ENCODE results near the gene EFNB3.

EFNB3 gene

GRCh38 chr17:7688808-7689316, 16.1 kb upstream of the EFNB3 start:
- no peak for DNase-seq

GRCh38 chr17:7695586-7695985, 9.4 kb upstream of the EFNB3 start:
- Histone ChIP-seq H3K27me3 (ENCODE audit: insufficient read depth, low read depth, severe bottlenecking) (no peaks in the 10 kb centered on the region), H3K36me3 (peaks cover 12% of the 10 kb centered on the region)
- TF ChIP-seq CTCF (IDR thresholded peaks at IDR 0.05; ENCODE audit: low read depth, low read length) = no peak

More at GRCh38 chr17:7688808-7689316, 16.1 kb upstream of the EFNB3 start:
- Histone ChIP-seq H3K9me3 (ENCODE audit: severe bottlenecking) (no peaks in the 10 kb centered on the region), H3K36me3 (peaks cover 31% of the 10 kb centered on the region), H3K27ac (peak overlapping the region; percentile 62), H3K4me3 (ENCODE audit: low read depth, low read length) (peak overlapping the region; percentile 96), H3K27me3 (ENCODE audit: insufficient read depth, low read depth, severe bottlenecking) (no peaks in the 10 kb centered on the region)
- TF ChIP-seq CTCF (IDR thresholded peaks at IDR 0.05; ENCODE audit: low read depth, low read length) = no peak

GRCh38 chr17:7697828-7698588, 7.0 kb upstream of the EFNB3 start:
- no peak for TF ChIP-seq CTCF (IDR thresholded peaks at IDR 0.05; ENCODE audit: low read depth, low read length)
- DNase-seq = no peak
- no peaks in the 10 kb centered on the region for H3K9me3 ChIP-seq (ENCODE audit: severe bottlenecking)
- H3K36me3 ChIP-seq = peaks cover 28% of the 10 kb centered on the region
- H3K27me3 ChIP-seq (ENCODE audit: insufficient read depth, low read depth, severe bottlenecking) = no peaks in the 10 kb centered on the region
- no peak overlapping the region for H3K4me3 ChIP-seq (ENCODE audit: low read depth, low read length)
- H3K27ac ChIP-seq = no peak overlapping the region

More at GRCh38 chr17:7695586-7695985, 9.4 kb upstream of the EFNB3 start:
- peak; percentile 76 for DNase-seq
- Histone ChIP-seq H3K9me3 (ENCODE audit: severe bottlenecking) (no peaks in the 10 kb centered on the region), H3K27ac (no peak overlapping the region), H3K4me3 (ENCODE audit: low read depth, low read length) (no peak overlapping the region)

- TF ChIP-seq CTCF (IDR thresholded peaks at IDR 0.05; ENCODE audit: low read depth, low read length) = no peak
- Histone ChIP-seq H3K4me3 (ENCODE audit: low read depth, low read length) (no peak overlapping the region), H3K27ac (no peak overlapping the region), H3K27me3 (ENCODE audit: insufficient read depth, low read depth, severe bottlenecking) (peaks cover 7% of the 10 kb centered on the region), H3K36me3 (peaks cover 18% of the 10 kb centered on the region), H3K9me3 (ENCODE audit: severe bottlenecking) (no peaks in the 10 kb centered on the region)
- no peak for DNase-seq
Measured at GRCh38 chr17:7700510-7700909, 4.5 kb upstream of the EFNB3 start.

GRCh38 chr17:7701681-7702080, 3.3 kb upstream of the EFNB3 start:
- H3K9me3 ChIP-seq (ENCODE audit: severe bottlenecking) = no peaks in the 10 kb centered on the region
- H3K4me3 ChIP-seq (ENCODE audit: low read depth, low read length) = no peak overlapping the region
- H3K36me3 ChIP-seq = peaks cover 18% of the 10 kb centered on the region
- no peak for TF ChIP-seq CTCF (IDR thresholded peaks at IDR 0.05; ENCODE audit: low read depth, low read length)
- H3K27me3 ChIP-seq (ENCODE audit: insufficient read depth, low read depth, severe bottlenecking) = peaks cover 18% of the 10 kb centered on the region
- no peak for DNase-seq
- no peak overlapping the region for H3K27ac ChIP-seq
